C1 segment of cervical spinal cord (tissue), 14 donors: ENCODE results near the gene RAD23A.

Experiments
- DNase-seq, 14 donors: peaks; one replicate each; lab custom pipeline; 2025; lab: John Stamatoyannopoulos, UW

Gene RAD23A

GRCh38 chr19:13003081-13003480 is 57.4 kb downstream of the RAD23A start:
- DNase-seq, result peak in 3 of 14 donors; percentile 33 to 81 (median 56)
